Head of caudate nucleus (tissue), 42 donors: ENCODE measurements around the gene DNAJC30.
A peak's percentile ranks its signal among the peaks of the same experiment; 100 is the strongest.
"Not testable (repeated sequence)": the region's sequence is repeated elsewhere in the genome, so short reads cannot be mapped to it uniquely, and the experiment has no call there.

ENCODE experiments used
- DNase-seq, 42 donors: peaks; one replicate each; pipeline versions ENCODE4 v3.0.0 to v3.0.0-alpha.2; 2020 to 2021; ENCODE audit warnings: mixed read lengths in 7 of 42
- intact Hi-C: fragments of 100-400 bp; cut with DNase I; formaldehyde crosslinking; loops from one replicate; pipeline ENCODE4 v1.15.0; 2022

Gene DNAJC30

GRCh38 chr7:73715648-73716317 lies 32.5 kb upstream of the DNAJC30 start:
- intact Hi-C loops = loop anchor here (5.0 to 10.0 kb wide), 2 partner anchors 33 to 141 kb away; partner anchors contain the start of genes BUD23, DNAJC30 and TBL2

GRCh38 chr7:73713319-73713718 lies 30.1 kb upstream of the DNAJC30 start:
- intact Hi-C loops = loop anchor here (10.0 kb wide), 1 partner anchor 139 kb away; the partner anchor contains the start of gene TBL2

More at GRCh38 chr7:73715648-73716317, 32.5 kb upstream of the DNAJC30 start:
- no peak for DNase-seq

GRCh38 chr7:73712773-73713172 lies 29.5 kb upstream of the DNAJC30 start:
- intact Hi-C loops = loop anchor here (10.0 kb wide), 1 partner anchor 138 kb away; the partner anchor contains the start of gene TBL2
- no peak for DNase-seq

More at GRCh38 chr7:73713319-73713718, 30.1 kb upstream of the DNAJC30 start:
- DNase-seq = not testable (repeated sequence)

GRCh38 chr7:73708961-73709549 lies 25.8 kb upstream of the DNAJC30 start:
- intact Hi-C loops = no loop called here

GRCh38 chr7:73707045-73707631 lies 23.9 kb upstream of the DNAJC30 start:
- peak in 30 of 42 donors; percentile 18 to 65 (median 48) for DNase-seq

More at GRCh38 chr7:73708961-73709549, 25.8 kb upstream of the DNAJC30 start:
- DNase-seq = no peak

GRCh38 chr7:73706126-73707044 lies 23.1 kb upstream of the DNAJC30 start:
- intact Hi-C loops = no loop called here
- DNase-seq = no peak

More at GRCh38 chr7:73707045-73707631, 23.9 kb upstream of the DNAJC30 start:
- intact Hi-C loops = no loop called here

- no peak for DNase-seq
- intact Hi-C loops = no loop called here
Observed at GRCh38 chr7:73705551-73705920, 22.3 kb upstream of the DNAJC30 start.

- intact Hi-C loops = no loop called here
Observed at GRCh38 chr7:73704640-73705550, 21.6 kb upstream of the DNAJC30 start.

GRCh38 chr7:73703757-73704639 lies 20.7 kb upstream of the DNAJC30 start:
- intact Hi-C loops = no loop called here
- DNase-seq = peak in 22 of 42 donors; percentile 9 to 64 (median 40)

More at GRCh38 chr7:73704640-73705550, 21.6 kb upstream of the DNAJC30 start:
- DNase-seq = peak in 1 of 42 donors; percentile 25

- intact Hi-C loops = no loop called here
- no peak for DNase-seq
Observed at GRCh38 chr7:73703225-73703624, 20.0 kb upstream of the DNAJC30 start.

GRCh38 chr7:73702665-73703064 lies 19.4 kb upstream of the DNAJC30 start:
- no peak for DNase-seq
- intact Hi-C loops = no loop called here

GRCh38 chr7:73702226-73702625 lies 19.0 kb upstream of the DNAJC30 start:
- intact Hi-C loops = no loop called here
- no peak for DNase-seq

- DNase-seq = peak in 14 of 42 donors; percentile 16 to 59 (median 30)
- intact Hi-C loops = no loop called here
Observed at GRCh38 chr7:73701357-73701995, 18.2 kb upstream of the DNAJC30 start.

- DNase-seq = no peak
- intact Hi-C loops = no loop called here
Observed at GRCh38 chr7:73700581-73701134, 17.4 kb upstream of the DNAJC30 start.

- intact Hi-C loops = no loop called here
Observed at GRCh38 chr7:73700069-73700423, 16.8 kb upstream of the DNAJC30 start.

GRCh38 chr7:73699370-73700068 lies 16.3 kb upstream of the DNAJC30 start:
- intact Hi-C loops = no loop called here
- DNase-seq = peak in 39 of 42 donors; percentile 32 to 82 (median 62)

More at GRCh38 chr7:73700069-73700423, 16.8 kb upstream of the DNAJC30 start:
- DNase-seq = no peak
